Hematopoietic multipotent progenitor cell treated with erythropoietin and hydrocortisone succinate and interleukin-3 and kit ligand, for 6 days (in vitro differentiated cells): Measurements from ENCODE around the gene TKTL2.
A peak's percentile ranks its signal among the peaks of the same experiment; 100 is the strongest.
"Not testable (repeated sequence)": the region's sequence is repeated elsewhere in the genome, so short reads cannot be mapped to it uniquely, and the experiment has no call there.

Experiments
- DNase-seq: peaks from one replicate; pipeline ENCODE4 v3.0.0-alpha.2; 2015

Gene TKTL2

DNA sequence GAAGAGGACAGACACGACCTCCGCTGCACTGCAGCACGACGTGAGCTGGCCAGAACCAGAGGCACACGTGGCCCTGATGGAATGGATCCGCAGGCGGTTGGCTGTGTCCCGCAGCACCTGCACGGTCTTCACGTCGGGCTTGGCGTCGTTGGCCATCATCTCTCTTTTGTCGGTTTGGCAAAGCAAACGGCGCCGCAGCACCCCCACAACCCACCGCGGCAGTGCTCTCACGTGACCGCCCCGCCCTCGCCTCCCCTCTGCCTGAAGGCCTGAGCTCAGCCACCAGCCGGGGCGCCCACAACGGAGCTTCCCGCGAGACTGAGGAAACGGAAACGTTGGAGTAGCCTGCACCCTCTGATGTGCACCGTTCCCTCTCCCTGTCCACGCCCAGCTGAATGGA, at the start of gene TKTL2:
Gene TKTL2, minus strand, starts transcription at position 179 of the 400 bp plus-strand sequence. Its CDS starts 20 bp downstream, at position 159.
- no peak for DNase-seq

DNA sequence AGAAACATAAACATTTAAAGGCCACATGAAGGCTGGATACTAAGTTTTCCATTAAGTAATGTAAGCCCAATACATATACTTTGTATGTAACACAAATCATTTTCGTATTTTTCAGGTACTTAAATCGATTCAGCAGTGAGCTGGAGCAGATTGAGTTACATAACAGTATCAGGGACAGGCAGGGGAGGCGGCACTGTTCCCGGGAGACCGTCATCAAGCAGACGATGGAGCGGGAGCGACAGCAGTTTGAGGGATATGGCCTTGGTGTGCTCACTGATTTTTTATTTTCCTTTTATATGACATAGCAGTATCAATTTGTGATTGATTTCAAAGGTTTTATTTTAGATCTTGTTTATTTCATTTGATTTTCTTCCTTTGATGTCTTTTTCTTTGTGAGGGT, 41.6 kb upstream of the TKTL2 start:
- no peak for DNase-seq

DNA sequence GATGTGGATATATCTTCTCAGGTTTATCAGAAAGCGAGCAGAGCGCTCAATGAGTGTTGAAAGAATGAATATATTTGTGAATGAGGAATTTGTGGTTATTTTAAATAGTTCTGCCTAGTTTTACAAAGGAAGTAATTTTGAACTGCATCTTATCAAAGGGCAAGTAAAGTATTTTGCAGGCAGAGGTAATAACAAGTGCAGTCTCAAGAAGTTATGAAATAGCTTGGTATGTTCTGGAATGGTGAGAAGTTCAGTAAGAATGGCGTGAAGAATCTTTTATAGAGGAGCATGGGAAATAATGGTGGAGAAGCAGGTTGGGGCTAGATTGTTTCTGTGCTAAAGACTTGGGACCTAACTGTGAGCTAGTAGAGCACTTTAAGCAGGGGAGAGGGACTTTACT, 31.8 kb upstream of the TKTL2 start:
- DNase-seq, result peak; percentile 8

- DNase-seq, result no peak
Measured at GRCh38 chr4:163500586-163500985, 27.0 kb upstream of the TKTL2 start.

GRCh38 chr4:163495900-163496299, 22.3 kb upstream of the TKTL2 start:
- DNase-seq, result peak; percentile 75

GRCh38 chr4:163494360-163495241, 21.0 kb upstream of the TKTL2 start, which contains the start of gene TMA16:
Gene TMA16, plus strand, starts transcription at chr4:163494690. Its CDS starts 112 bp downstream, at chr4:163494802.
- DNase-seq, result peak; percentile 97

DNA sequence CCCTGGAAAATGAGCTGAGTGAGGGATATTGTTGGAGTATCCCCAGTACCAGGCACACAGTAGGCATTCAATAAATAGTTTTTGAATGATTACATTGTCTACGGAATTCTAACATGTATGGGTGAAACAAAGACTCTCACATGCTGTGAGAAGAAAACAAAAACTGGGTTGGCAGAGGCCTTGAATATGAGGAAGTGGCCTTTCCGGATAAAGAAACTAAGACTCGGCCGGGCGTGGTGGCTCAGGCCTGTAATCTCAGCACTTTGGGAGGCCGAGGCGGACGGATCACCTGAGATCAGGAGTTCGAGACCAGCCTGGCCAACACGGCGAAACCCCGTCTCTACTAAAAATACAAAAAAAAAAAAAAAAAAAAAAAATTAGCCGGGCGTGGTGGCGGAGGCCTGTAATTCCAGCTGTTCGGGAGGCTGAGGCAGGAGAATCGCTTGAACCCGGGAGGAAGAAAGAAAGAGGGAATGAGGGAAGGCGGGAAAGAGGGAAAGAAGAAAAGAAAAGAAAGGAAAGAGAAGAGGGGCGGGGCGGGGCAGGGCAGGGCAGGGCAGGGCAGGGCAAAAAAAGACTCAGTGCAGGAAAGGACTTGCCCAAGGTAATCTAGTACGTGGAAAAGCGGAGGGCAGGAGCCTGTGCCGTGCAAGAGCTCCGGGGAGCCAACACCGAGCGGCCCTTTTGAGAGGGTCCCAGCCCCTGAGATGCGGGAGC, 20.2 kb upstream of the TKTL2 start:
- DNase-seq, result peak; percentile 67

- peak; percentile 36 for DNase-seq
Measured at GRCh38 chr4:163492951-163493504, 19.5 kb upstream of the TKTL2 start.

GRCh38 chr4:163489929-163490328, 16.4 kb upstream of the TKTL2 start:
- DNase-seq, result no peak

DNA sequence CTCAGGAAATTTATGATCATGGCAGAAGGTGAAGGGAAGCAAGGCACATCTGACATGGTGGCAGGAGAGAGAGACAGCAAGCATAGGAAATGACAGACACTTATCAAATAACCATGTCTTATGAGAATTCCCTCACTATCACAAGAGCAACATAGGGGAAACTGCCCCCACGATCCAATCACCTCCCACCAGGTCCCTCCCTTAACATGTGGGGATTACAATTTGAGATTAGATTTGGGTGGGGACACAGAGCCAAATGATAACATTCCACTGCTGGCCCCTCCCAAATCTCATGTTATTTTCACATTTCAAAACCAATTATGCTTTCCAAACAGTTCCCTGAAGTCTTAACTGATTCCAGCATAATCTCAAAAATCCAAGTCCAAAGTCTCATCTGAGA, 12.8 kb upstream of the TKTL2 start:
- peak; percentile 42 for DNase-seq

GRCh38 chr4:163485589-163485988, 12.0 kb upstream of the TKTL2 start:
- no peak for DNase-seq

GRCh38 chr4:163484906-163485305, 11.4 kb upstream of the TKTL2 start:
- peak; percentile 85 for DNase-seq

DNA sequence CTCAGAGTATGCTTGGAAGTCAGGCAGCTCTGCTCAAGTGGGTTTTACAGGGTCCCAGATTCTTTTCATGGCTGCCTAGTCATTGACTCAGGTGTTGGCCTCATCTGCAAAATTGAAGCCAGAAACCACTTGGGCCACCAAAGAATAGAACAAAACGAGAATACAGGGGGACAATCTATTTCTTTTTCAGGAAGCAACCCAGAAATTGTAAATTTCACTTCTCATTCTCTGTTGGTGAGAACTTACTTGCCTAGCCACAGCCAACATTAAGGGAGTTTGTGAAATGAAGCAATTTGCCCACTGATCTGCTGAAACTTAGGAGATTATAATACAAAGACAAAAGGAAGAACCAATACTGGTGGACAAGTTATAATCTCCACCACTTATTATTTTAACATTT, 8.6 kb upstream of the TKTL2 start:
- no peak for DNase-seq

DNA sequence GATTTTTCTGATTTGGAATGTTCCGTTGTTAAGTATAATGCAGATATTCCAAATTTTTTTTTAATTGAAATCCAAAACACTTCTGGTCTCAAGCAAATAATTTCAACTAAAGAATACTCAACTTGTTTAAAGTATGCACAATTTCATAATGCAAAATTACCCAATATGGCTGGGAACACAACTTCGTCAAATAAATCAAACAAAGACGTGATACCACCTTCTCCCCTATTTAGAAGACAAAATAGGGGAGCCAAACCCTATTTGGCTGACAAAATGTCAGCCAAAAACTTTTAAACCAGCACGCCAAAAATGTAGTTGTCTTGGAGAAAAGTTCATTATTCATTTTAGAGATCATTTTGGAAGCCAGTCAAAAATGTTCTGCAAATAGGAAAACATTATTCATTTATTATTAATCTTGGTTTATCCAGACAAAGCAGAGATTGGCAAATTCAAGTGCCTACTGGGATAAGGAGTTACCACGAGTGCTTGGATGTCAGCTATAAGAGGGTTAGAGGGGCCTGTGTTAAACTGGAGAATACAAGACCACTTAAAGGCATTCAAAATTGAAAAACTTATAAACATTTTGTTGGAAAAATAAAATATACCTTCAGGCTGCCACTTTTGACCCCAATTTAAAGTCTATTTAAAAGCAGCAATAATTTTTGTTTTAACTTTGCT, 3.3 kb upstream of the TKTL2 start:
- no peak for DNase-seq

DNA sequence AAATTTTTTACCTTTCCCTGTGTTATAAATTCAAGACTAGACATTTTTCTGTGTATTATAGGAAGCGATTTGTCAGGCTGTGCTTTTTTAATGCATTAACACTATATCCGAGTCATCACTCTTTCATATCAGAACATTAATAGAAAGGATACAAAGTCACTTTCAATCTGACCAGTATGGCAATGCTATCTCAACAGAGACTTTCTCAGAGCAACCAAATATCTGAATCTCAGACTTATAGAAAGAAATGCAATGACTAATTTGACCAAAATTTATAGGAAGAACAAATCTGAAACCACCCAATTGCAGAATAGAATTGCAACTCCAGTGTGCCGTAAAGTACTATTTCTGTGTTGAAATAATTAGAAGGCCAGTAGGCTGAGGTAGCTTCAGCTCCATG, 473 bp upstream of the TKTL2 start:
- DNase-seq, result no peak

- no peak for DNase-seq
Measured at GRCh38 chr4:163473130-163473529, 424 bp downstream of the TKTL2 start.

GRCh38 chr4:163470391-163470790, 3.2 kb downstream of the TKTL2 start:
- no peak for DNase-seq

DNA sequence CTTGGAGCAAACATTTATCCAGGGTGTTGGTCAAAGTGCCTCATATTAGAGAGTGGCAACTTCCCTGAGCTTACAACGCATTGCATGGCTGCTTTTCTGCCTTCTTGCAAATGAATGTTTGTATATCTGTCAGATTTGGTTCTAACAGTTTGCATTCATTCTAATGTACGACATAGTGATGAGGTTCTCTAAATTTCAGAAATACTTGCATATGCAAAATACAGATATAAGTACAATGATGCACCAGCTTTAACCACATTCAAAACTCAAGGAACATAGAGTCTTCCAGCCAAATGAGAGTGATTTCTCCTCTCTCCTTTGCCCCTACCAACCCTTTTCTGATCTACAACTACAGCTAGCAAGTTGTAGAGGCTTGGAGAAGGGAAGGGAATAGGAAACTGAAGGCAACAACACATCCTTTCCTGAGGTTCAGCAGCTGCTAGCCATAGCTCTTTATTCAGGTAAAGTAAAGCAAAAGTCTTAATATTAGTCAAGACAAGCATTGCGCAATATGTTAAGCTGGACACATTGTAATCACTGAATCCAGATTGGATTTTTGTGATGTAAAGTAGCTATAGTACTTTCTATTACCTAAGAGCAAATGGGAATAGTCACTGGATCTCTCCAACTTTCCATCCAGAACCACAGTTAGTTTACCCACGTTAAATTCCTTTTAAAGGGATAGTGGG, 6.3 kb downstream of the TKTL2 start:
- DNase-seq, result no peak

GRCh38 chr4:163462556-163462955, 11.0 kb downstream of the TKTL2 start:
- DNase-seq, result no peak

GRCh38 chr4:163448540-163449203, 24.9 kb downstream of the TKTL2 start:
- no peak for DNase-seq

DNA sequence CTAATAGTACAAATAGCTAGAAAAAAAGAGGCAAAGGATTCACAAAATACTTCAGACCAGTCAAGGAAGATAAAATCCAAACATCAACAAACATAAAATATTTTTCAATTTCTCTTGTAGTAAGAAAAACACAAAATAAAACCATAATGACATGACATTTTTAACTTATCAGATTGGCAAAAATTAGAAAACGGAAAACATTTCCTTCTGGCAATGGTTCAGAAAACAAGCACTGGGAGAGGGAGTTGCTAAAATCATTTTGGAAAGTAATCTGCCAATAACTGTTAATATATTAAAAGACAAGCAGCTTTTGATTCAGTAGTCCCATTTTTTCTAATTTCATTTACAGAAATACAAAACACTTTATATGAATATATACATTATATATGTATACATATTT, 26.1 kb downstream of the TKTL2 start:
- no peak for DNase-seq

DNA sequence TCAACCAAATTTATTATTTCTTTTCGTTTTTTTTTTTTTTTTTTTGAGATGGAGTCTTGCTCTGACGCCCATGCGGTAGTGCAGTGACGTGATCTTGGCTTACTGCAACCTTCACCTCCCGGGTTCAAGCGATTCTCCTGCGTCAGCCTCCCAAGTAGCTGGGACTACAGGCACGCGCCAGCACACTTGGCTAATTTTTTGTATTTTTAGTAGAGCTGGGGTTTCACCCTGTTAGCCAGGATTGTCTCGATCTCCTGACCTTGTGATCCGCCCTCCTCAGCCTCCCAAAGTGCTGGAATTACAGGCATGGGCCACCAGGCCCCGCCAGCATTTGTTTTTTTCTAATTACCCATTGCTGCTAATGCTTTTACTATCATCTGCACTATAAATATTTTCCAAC, 26.5 kb downstream of the TKTL2 start:
- not testable (repeated sequence) for DNase-seq
